BJ (cell line): ENCODE measurements around the gene PLPP1. TPM values are rescaled to one million over a fixed set of nuclear protein-coding genes. Genes with fewer than 3 reads are reported as not detected.

Experiments
- CTCF ChIA-PET: fragments of 350-600 bp; formaldehyde crosslinking; extraction: SDS; loops from one replicate; lab custom pipeline; 2021; ENCODE audit warnings: antibody characterized with exemption, inconsistent platforms; lab: Yijun Ruan, JAX
- POLR2A ChIA-PET: fragments of 300-600 bp; sonication (Branson Sonifier 250); formaldehyde crosslinking; extraction: SDS; loops from one replicate; lab custom pipeline; 2021; ENCODE audit warnings: antibody characterized with exemption; lab: Charles Lee
- DNase-seq: peaks from one replicate; pipeline ENCODE4 v3.0.0-alpha.2; 2011; ENCODE audit warnings: low read depth
- H3K27me3 ChIP-seq: 2 replicates; pipeline ENCODE4 v1.6.0; 2011; ENCODE audit warnings: low read length; ENCODE audit not compliant: control insufficient read depth, insufficient read depth
- H3K36me3 ChIP-seq: 2 replicates; pipeline ENCODE4 v1.5.1; 2011; ENCODE audit warnings: low read length; ENCODE audit not compliant: control insufficient read depth, insufficient read depth
- H3K4me3 ChIP-seq: 2 replicates; pipeline ENCODE4 v1.5.1; 2011; ENCODE audit warnings: low read depth, mild to moderate bottlenecking, control low read depth, low read length
- polyA plus RNA-seq: library from polyadenylated mRNA; depleted of rRNA; stranded (reverse); fragments of >200 nt; gene quantifications from 2 replicates; pipeline ENCODE4 v1.2.3, GENCODE V29; 2011
- TF ChIP-seq, protein P1 (sequence below): IDR thresholded peaks from 2 replicates; pipeline ENCODE4 v1.5.1; 2011; ENCODE audit warnings: low read depth, mild to moderate bottlenecking, control low read depth, inconsistent platforms, low read length, moderate library complexity; ENCODE audit not compliant: insufficient read depth

Gene PLPP1
- polyA plus RNA-seq, 1 experiment = 43.1 TPM

DNA sequence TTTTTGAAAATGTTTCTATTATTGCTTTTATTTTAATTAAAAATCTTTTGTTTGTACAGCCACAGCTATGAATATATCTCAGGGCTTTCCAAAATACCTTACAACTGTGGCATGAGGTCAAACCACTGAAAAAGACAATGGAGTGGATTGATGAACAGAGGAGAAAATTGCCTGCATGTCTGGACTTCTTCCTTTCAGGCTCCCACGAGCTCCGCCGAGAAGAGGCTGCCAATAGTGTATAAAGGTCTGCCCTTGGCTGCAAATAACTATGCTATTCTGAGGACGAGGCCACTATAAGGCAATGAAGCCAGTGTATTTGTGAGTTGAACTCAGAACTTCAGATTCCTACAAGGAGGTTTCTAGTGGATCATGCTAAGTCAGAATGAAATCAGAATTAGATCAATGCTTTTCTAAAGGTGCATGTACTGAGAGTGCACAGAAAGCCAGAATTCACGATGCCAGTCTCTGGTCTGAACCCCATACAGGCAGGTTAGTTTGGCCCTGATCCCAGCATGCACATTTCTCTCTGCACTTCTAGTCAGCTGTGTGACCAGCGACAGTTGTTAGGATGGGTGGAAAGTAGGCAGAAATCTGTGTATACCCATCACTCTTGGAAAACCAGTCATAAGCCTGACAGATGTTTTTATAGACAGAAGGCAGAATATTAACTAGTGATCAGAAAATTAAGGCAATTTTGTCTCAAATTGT is 42.7 kb upstream of the PLPP1 start:
- TF ChIP-seq, protein P1, sequence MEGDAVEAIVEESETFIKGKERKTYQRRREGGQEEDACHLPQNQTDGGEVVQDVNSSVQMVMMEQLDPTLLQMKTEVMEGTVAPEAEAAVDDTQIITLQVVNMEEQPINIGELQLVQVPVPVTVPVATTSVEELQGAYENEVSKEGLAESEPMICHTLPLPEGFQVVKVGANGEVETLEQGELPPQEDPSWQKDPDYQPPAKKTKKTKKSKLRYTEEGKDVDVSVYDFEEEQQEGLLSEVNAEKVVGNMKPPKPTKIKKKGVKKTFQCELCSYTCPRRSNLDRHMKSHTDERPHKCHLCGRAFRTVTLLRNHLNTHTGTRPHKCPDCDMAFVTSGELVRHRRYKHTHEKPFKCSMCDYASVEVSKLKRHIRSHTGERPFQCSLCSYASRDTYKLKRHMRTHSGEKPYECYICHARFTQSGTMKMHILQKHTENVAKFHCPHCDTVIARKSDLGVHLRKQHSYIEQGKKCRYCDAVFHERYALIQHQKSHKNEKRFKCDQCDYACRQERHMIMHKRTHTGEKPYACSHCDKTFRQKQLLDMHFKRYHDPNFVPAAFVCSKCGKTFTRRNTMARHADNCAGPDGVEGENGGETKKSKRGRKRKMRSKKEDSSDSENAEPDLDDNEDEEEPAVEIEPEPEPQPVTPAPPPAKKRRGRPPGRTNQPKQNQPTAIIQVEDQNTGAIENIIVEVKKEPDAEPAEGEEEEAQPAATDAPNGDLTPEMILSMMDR = no peak
- Histone ChIP-seq H3K4me3 (no peak overlapping the region), H3K36me3 (no peaks in the 10 kb centered on the region), H3K27me3 (no peaks in the 10 kb centered on the region)
- DNase-seq = no peak
- ChIA-PET CTCF (no interaction called here), POLR2A (no interaction called here)

DNA sequence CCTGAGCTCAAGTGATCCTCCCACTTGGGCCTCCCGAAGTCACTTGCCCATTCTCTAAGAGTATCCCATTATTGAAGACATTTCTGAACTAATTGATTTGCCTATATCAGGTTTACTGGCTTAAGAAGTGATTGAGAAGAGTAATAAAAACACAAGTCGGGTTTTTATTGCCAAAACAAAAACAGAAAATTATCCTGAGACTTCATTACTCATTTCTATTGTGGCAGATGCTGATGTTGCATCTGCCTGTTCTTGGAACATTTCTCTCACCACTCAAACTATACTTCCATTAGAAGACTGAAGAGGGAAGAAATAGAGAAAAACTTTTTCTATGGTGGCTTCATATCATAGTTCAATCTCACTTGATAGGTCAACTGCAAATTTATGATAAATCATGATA is 41.9 kb upstream of the PLPP1 start:
- POLR2A ChIA-PET = interaction anchor here (0.6 kb wide), 1 partner anchor 168 kb away, joined by 4 read pairs; no protein-coding TSS in a partner anchor
- Histone ChIP-seq H3K4me3 (no peak overlapping the region), H3K27me3 (no peaks in the 10 kb centered on the region), H3K36me3 (no peaks in the 10 kb centered on the region)
- TF ChIP-seq, protein P1 = no peak
- CTCF ChIA-PET = interaction anchor here (1.0 to 1.5 kb wide), 2 partner anchors 15 to 116 kb away, joined by 3 read pairs; no protein-coding TSS in a partner anchor
- no peak for DNase-seq

DNA sequence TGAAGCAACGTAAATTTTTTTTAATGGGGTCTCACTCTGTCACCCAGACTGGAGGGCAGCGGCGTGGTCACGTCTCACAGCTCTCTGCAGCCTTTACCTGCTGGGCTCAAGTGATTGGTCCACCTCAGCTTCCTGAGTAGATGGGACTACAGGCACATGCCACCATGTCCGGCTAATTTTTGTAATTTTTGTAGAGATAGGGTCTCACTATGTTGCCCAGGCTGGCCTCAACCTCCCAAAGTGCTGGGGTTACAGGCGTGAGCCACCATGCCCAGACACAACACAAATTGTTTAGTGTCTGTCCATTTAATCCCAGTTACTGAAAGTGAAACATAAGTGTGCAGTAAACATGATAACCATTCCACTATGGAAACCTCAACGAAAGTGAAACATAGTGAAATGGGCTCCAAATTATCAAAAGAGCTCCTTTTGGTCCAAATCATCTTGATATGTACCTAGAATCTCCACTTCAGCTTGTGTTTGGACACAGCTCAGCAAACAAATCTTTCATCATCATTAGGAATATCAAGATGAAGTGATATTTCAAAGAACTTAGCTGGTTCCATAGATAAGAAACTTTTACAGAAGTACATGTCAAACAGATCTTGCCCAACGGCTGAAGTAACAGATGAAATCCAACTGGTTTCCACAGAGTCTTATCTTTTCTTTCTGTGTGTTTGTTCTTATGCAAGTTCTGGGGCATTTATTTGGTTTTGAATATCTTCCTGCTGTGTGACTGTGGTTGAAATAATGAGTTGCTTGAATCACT is 41.2 kb upstream of the PLPP1 start:
- no peak for DNase-seq
- ChIA-PET CTCF (interaction anchor here (1.0 to 1.5 kb wide), 2 partner anchors 15 to 116 kb away, joined by 3 read pairs; no protein-coding TSS in a partner anchor), POLR2A (interaction anchor here (0.6 kb wide), 1 partner anchor 168 kb away, joined by 4 read pairs; no protein-coding TSS in a partner anchor)
- Histone ChIP-seq H3K27me3 (no peaks in the 10 kb centered on the region), H3K36me3 (no peaks in the 10 kb centered on the region), H3K4me3 (no peak overlapping the region)
- TF ChIP-seq, protein P1 = no peak

DNA sequence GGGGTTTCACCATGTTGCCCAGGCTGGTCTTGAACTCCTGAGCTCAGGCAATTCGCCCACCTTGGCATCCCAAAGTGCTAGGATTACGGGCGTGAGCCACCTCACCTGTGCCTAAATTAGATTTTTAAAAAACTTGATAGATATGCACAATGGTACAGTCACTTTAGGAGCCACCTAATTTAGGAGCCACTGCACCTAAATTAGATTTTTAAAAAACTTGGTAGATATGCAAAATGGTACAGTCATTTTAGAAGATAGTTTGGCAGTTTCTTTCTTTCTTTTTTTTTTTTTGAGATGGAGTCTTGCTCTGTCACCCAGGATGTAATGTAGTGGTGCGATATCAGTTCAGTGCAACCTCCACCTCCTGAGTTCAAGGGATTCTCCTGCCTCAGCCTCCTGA is 37.8 kb upstream of the PLPP1 start:
- no peak overlapping the region for H3K4me3 ChIP-seq
- TF ChIP-seq, protein P1 = no peak
- no peak for DNase-seq
- ChIA-PET POLR2A (no interaction called here), CTCF (no interaction called here)
- no peaks in the 10 kb centered on the region for H3K27me3 ChIP-seq
- no peaks in the 10 kb centered on the region for H3K36me3 ChIP-seq

DNA sequence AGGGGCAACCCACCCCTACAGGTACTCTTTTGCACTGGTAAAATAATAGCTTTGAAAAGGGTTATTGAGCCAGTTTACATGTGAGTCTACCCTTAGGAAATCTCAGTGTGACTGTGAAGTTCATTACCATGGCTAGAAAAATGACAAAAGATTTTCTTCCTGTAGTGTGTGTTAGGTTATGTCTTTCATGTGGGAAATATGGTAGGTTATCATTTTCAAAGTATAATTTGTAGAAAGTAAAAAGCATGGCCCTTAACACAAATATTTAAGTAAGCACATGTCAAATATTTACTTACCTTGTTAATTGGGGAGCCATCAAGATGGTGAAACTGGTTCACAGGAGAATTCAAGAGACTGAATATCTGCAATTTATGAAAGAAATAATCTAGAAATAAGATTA is 37.3 kb upstream of the PLPP1 start:
- CTCF ChIA-PET = no interaction called here
- Histone ChIP-seq H3K4me3 (no peak overlapping the region), H3K36me3 (no peaks in the 10 kb centered on the region), H3K27me3 (no peaks in the 10 kb centered on the region)
- TF ChIP-seq, protein P1 = no peak
- POLR2A ChIA-PET = no interaction called here
- DNase-seq = no peak
